Medulla oblongata (tissue), 1 donor: ENCODE measurements around the gene GRPEL1.

Experiments
- DNase-seq: peaks from one replicate; pipeline ENCODE4 v3.0.0-alpha.2; 2015; ENCODE audit errors: extremely low spot score

GRPEL1 gene

DNA sequence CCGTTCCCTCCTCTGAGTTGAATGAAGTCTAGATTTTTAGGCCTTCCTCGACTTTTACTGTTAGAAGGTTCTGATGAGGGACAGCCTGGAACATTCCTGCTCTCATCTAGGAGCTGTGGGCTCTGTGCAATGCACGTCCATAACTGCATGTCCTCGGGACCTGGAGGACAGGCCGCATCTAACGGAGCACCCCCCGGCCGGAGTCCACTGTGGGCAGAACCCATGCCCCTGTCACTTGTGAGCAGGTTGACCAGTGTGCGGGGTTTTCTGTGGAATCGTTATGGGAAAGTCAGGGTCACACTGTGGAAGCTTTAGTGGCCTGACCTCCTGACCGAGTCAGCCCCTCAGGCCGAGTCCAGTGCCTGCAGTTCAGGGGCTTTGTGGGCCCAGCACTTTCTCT lies 44.0 kb downstream of the GRPEL1 start:
- no peak for DNase-seq

DNA sequence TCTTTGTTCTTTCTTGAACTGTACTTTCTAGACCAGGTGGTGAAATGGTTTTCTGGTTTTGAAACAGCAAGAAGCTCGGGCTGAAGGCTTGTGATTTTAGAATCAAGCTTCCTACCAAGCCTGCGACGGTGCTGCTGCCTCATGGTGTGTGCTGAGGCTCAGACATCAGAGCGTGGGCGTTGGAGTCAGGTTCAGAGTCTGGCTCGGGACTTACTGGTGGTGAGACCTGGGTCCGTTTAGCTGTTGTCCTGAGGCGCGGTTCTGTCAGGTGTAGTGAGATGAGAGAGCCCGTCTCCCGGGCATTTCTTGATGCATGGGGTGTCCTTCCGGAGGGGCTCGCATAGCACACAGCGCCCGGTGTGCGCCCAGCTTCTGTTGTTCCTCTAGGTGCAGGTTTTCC lies 44.4 kb downstream of the GRPEL1 start:
- no peak for DNase-seq

DNA sequence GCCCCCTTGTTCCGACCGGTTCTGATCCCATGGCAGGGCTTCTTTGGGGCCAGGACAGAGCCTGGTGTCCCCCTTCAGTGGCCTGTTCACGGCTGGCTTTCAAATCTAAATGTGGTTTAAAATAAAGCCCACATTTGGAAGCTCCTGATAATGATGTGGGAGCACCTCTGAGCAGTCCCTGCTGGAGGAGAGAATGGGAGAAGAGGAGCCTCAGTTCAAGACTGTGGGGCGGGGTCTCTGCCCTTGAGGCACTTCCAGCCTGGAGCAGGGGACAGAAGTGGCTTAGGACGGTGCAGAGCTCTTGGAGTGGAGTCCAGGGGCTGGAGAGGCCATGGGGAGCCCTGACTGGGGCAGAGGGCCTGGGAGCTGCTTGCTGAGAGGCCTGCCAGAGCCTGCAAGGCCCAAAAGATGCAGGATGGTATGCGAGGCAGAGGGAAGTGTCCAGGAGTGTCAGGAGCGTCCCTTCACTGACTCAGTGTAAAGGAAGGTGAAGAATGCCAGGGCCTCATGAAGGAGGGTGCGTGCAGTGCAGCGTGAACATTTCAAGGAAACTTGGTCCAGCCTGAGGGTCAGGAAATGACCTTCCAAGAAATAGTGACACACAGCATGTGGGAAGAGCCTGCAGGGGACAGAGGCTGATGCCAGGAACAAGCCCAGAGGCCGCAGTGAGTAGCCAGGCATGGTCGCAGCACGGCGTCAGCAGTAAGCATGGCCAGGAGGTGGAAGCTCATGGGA lies 45.8 kb downstream of the GRPEL1 start:
- no peak for DNase-seq

DNA sequence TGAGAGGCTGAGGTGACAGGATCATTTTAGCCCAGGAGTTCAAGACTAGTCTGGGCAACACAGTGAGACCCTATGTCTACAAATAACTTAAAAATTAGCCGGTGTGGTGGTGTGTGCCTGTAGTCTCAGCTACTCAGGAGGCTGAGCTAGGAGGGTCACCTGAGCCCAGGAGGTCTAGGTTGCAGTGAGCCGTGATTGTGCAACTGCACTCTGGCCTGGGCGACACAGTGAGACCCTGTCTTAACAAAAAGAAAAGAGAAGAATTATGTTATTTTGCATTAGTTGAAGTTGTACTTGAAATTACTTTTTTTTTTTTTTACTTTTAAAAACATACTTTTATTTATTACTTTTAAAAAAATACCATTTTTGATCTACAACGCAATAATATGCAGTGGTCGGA lies 46.5 kb downstream of the GRPEL1 start:
- DNase-seq, result no peak

DNA sequence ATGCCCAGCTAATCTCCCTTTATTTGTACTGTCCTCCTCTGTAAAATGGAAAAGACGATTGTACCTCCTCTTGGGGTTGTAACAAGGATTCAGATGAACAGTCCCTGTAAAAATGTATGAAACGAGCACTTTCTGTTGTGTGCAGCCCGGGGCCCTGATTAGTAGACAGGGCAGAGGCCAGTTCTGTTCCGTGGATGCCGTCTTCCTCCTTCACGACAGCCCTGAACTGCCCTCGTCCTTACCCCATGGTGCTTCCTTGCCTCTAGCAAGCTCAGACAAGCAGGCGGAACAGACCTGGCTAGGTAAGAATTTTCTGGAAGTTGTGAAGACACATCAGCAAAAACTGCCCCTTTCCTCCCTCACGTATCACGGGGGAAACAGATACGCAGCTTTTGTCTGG lies 47.0 kb downstream of the GRPEL1 start:
- no peak for DNase-seq

DNA sequence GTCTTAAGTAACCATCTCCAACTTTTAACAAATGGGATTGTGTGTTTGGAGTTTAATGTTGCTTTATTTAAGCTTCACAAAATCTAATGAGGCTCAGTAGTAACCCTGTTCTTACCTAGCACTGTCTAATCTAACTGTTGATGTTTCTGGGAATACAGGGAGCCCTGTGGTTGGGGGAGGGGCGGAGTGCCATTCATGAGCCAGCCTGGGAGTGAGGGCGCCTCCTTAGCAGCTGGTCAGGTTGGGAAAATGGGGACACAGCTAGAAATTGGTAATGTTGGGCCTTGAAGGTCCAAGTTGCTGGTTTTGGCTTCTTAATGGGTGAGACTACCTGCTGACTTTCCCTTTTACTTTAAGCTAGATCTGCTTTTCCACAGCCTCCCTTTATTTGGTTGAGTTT lies 47.6 kb downstream of the GRPEL1 start:
- DNase-seq, result no peak

DNA sequence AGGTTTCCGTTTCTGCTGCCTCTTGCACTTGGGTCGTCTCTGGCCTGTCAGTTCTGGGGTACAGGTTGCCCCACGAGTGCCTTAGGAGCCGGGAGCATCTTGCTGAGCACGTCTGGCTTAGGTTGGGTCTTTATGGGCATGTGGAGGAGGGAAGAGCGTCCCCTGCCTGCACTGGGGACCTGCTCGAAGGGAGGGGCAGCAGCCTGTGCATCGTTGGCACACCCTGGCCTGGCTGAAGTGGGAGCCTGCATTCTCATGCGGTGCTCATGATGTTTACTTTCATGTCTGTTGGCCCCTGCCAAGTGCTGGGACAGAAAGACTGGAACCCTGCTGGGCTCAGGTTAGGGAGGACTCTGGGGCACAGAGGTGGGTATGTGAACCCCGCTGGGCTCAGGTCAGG lies 48.5 kb downstream of the GRPEL1 start:
- DNase-seq, result no peak

DNA sequence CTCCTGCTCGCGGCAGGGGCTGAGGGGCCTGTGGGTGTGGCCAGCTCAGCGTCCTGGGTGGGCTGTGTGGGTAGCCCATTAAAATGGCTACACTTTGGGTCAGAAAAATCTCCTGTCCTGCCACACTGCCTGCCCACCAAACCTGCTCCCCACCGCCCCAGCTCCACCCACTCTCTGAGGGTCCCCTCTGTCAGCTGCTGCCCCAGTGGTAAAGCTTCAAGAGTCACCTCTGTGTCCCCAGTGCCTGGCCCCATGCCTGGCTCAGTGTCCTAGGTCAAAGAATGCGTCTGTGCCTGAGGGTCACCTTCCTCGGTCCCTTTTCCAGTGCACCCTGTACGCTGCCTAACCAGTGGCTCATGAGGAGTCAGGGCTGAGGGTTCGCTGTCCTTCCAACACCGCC lies 49.6 kb downstream of the GRPEL1 start:
- no peak for DNase-seq

DNA sequence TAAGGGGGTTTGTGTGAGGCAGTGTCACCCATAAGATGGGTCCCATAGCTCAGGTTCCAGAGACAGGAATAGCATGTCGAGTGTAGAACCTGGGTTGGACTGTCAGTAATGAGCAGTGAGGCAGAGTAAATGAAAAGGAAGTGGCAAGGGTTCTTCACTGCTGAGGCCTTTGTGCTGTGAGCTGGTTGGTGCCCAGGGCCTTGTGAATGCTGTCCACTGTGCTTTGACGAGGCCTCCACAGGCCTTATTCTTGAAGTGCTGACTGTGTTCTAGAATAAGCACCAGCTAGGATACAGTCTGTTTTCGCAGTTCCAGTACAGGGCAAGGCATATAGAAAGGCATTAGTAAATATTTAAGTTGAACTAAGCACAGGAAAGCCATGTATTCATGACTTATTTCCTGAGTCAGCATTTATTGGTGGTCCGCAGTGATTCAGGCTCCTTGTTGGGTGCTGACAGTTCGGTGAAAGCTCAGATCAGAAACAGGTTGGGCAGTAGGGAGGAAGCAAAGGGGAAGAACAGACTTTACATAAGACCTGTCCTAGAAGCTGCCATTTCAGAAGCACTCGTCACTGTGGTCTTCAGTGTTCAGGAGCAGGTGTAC lies 50.3 kb downstream of the GRPEL1 start:
- DNase-seq, result peak; percentile 74

DNA sequence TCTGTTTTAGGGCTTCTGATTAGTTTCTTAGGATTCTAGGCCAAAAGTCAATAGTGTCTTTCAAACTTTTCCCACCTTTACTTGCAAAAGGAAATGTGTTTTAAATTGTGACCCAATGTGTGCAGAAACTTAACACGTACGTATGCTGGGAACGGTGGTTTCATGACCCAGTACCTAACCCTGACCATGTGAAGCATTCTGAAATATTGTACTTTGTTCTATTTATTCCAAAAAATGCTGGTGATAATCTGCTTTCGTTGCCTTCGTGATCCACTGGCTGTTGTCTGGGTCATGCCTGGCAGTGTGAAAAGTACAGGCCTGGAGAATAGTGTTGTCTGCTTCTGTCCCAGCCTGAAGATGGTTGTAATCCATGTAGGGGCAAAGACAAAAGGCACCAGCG lies 51.4 kb downstream of the GRPEL1 start:
- no peak for DNase-seq

DNA sequence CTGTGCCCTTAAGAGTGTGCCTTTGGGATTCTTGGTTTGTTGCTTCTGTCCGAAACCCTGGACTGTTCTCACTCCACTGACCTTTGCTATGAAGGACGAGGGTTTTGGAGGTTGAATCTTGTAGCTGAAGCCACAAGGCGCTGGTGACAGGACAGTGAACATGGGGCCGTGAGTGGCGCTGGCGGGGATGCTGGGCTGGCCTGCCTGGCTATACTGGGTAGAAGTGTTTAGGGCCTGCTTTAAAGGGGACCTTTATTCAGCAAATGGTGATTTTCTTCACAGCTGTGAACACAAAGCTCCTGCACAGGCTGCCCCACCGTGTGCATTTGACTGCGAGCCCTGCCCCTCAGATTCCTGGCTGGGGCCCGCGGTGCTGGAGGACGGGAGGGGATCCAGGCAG lies 51.8 kb downstream of the GRPEL1 start:
- DNase-seq, result no peak

DNA sequence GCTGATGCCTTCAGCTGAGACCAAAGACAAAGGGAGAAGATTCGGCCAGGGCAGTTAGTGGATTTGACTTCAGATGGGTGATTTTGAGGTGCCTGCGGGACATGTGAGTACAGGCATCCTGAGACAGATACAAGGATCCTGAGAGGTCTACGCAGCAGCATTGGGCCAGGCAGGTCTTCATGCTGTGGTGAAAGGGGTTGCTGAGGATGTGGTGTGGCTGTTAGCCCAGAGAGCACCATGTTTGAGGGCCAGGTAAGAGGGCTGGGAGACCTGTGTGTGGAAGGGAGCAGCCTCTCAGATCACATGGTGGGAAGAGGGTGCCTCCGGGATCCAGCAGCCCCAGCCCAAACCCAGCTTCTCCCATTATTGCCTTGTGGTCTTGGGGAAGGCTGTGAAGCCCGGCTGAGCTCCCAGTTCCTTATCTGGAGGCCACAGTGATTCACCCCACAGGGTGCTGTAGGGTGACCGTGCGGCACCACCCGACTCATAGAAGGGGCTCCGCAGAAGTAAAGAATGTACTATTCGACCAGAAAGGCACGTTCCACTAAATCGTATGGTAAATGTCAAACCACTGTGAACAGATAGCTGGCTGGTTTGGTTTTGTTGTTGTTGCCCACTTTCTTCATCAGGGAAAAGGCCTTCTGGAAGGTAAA lies 52.4 kb downstream of the GRPEL1 start:
- DNase-seq, result no peak

DNA sequence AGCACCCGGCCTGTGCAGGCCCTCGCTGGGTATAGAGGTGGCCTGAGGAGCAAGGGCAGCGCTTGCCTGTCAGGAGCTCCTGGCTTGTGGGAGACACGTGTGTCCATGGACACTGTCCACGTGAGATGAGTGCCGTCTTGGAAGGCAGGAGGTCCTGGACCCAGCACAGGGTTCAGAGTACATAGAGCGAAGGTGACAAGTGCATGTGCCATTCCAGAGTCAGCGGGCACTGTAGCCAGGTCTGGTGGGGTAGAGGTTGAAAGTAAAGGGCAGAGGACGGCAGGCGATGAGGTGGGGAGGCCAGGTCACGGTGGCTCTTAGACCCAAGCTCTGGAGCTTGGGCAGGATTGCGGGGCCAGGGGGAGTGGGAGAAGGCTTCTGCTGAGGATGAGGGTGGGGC lies 53.0 kb downstream of the GRPEL1 start:
- no peak for DNase-seq

DNA sequence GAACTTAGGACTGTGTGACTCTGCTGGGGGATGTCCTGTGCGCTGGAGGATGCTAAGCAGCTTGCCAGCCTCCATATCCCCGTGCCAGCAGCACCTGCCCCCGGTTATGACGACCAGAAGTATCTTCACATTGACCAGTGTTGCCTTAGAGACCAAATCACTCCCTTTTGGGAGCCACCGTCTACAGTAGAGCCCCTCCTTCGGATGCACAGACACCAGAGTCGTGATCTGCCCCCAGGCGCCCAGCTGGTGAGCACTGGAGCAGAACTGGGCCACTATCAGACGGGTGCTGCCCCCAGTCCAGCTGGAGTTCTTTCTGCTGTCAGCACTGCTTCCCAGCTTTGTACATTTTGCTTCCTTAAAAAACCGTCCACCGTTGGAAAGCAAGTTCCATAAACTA lies 54.7 kb downstream of the GRPEL1 start:
- DNase-seq, result no peak

DNA sequence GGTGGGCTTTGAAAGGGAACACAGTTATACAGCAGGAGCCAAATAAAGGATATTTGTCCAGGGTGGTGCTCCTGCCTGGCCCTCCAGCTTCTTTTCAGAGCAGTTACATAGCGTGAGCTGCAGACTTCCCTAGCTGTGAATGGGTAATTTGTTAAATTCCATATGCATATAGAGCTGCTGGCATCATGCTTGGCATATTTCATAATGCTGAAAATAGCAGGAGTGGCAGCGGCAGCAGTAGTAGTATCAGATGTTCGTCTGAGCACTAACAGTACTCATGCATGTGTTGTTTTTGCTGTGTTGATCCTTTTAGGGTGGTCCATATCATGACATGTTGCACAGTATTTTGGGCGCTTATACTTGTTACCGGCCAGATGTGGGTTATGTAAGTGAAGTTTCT lies 58.3 kb downstream of the GRPEL1 start:
- DNase-seq, result no peak
